Tibial nerve (tissue), 4 donors: ENCODE results near the gene CDK6.

ENCODE experiments used
- EP300 ChIP-seq, 2 donors: sonication (generic); formaldehyde crosslinking; IDR thresholded peaks; one replicate each; pipeline ENCODE4 v1.6.1; 2017; ENCODE audit warnings: antibody characterized with exemption in 2 of 2, mild to moderate bottlenecking in 1 of 2
- POLR2A ChIP-seq, 2 donors: fragments of 450-650 bp; IDR thresholded peaks; one replicate each; pipeline ENCODE4 v1.6.1; 2017; ENCODE audit warnings: antibody characterized with exemption in 2 of 2, mild to moderate bottlenecking in 2 of 2, moderate library complexity in 2 of 2
- TF ChIP-seq, protein P1 (sequence below), 5 experiments: fragments of 200-600 bp in 3 of 5; fragments of 450-650 bp in 2 of 5; sonication (generic) in 3 of 5; IDR thresholded peaks; one replicate each; pipeline ENCODE4 v1.5.1; 2016 to 2019; ENCODE audit warnings: antibody characterized with exemption in 5 of 5, mild to moderate bottlenecking in 3 of 5, moderate library complexity in 2 of 5

DNA sequence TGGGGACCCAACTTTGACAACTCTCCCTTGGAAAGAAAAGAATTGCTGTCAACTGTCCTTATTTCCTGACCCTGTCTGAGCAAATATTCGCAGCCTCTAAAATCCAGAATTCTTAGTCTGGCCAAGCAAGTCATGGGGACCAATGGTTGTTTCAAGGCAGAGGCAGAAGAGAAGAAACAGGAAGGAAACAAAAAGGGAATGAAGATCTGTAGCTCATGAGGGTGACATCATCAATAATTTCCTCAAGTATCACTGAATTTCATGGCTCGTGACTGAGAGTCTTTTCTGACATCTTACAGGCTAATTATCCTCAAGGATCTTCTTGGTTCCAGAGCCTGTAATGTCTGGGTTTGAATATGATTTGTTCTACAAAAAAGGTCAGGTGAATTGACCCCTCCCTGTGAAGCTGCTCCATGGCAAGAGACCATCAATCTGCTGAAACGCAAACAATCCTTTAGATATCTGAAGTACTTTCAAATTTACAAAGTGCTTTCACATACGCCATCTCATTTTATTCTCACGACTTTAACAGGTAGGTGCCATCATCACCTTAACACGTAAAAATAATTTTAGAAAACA lies 5.8 kb downstream of the CDK6 start:
- TF ChIP-seq, protein P1, sequence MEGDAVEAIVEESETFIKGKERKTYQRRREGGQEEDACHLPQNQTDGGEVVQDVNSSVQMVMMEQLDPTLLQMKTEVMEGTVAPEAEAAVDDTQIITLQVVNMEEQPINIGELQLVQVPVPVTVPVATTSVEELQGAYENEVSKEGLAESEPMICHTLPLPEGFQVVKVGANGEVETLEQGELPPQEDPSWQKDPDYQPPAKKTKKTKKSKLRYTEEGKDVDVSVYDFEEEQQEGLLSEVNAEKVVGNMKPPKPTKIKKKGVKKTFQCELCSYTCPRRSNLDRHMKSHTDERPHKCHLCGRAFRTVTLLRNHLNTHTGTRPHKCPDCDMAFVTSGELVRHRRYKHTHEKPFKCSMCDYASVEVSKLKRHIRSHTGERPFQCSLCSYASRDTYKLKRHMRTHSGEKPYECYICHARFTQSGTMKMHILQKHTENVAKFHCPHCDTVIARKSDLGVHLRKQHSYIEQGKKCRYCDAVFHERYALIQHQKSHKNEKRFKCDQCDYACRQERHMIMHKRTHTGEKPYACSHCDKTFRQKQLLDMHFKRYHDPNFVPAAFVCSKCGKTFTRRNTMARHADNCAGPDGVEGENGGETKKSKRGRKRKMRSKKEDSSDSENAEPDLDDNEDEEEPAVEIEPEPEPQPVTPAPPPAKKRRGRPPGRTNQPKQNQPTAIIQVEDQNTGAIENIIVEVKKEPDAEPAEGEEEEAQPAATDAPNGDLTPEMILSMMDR (IDR thresholded peaks at IDR 0.05), result no peak
- TF ChIP-seq POLR2A (IDR thresholded peaks at IDR 0.05) (no peak), EP300 (IDR thresholded peaks at IDR 0.05) (no peak)
